HCT116 (cell line): ENCODE results near the gene PAK6. TPM values are rescaled to one million over a fixed set of nuclear protein-coding genes. Genes with fewer than 3 reads are reported as not detected.

ENCODE experiments used
- ATAC-seq: fragments of 200-7000 bp; cut with Tn5 transposase; 2 replicates; pipeline ENCODE4 v1.9.1; 2020; ENCODE audit warnings: mild to moderate bottlenecking, moderate library complexity
- BruUV-seq: library from RNA; stranded (reverse); fragments of 400-500 nt; replicated peaks from 2 replicates; lab custom pipeline; 2021; lab: Mats Ljungman, UMichigan
- CTCF ChIA-PET: fragments of 300-600 bp; sonication (Branson Sonifier 250); formaldehyde crosslinking; loops from one replicate; lab custom pipeline; 2021; ENCODE audit warnings: antibody characterized with exemption; lab: Charles Lee
- POLR2A ChIA-PET: fragments of 300-600, 350-600 bp; sonication (Branson Sonifier 250); formaldehyde crosslinking; loops from one replicate; lab custom pipeline; 2021; ENCODE audit warnings: antibody characterized with exemption; lab: Charles Lee
- RAD21 ChIA-PET, 2 experiments: fragments of 300-600 bp; sonication (Branson Sonifier 250); formaldehyde crosslinking; loops; one replicate each; lab custom pipeline; 2023; ENCODE audit warnings: low total read pairs in 2 of 2; ENCODE audit not compliant: uncharacterized antibody in 2 of 2, unreplicated experiment in 2 of 2, low non-redundant PET in 1 of 2; lab: Charles Lee
- DNase-seq: peaks from one replicate; pipeline ENCODE4 v3.0.0-alpha.2; 2010; ENCODE audit warnings: low read depth, low spot score
- H2AFZ ChIP-seq: fragments of 200-600 bp; shearing (Covaris generic), sonication (generic); 2 replicates; pipeline ENCODE4 v1.6.1; 2017; ENCODE audit warnings: low read depth, mixed run types, mixed read lengths, antibody characterized with exemption, low read length; ENCODE audit not compliant: poor library complexity, severe bottlenecking
- H3K27ac ChIP-seq: 2 replicates; pipeline ENCODE4 v1.5.1; 2012; ENCODE audit warnings: low read depth, low read length
- H3K27me3 ChIP-seq: fragments of 200-600 bp; sonication (generic); 2 replicates; pipeline ENCODE4 v1.6.1; 2016; ENCODE audit warnings: mixed run types, low read length, mixed read lengths; ENCODE audit not compliant: insufficient read depth
- H3K36me3 ChIP-seq, 2 experiments: fragments of 200-500 bp in 1 of 2; fragments of 200-600 bp in 1 of 2; sonication (Bioruptor generic) in 1 of 2; sonication (generic) in 1 of 2; 2 replicates each; pipeline versions ENCODE4 v1.5.1 to v1.6.1; 2014 to 2016; ENCODE audit warnings: low read length in 2 of 2, inconsistent platforms in 1 of 2, mixed read lengths in 1 of 2, mixed run types in 1 of 2; ENCODE audit not compliant: insufficient read depth in 2 of 2, control insufficient read depth in 1 of 2
- H3K4me1 ChIP-seq, 2 experiments: fragments of 200-600 bp in 1 of 2; sonication (generic) in 1 of 2; 2 replicates each; pipeline versions ENCODE4 v1.5.1 to v1.6.1; 2012 to 2017; ENCODE audit warnings: low read length in 2 of 2, inconsistent platforms in 1 of 2, mild to moderate bottlenecking in 1 of 2, mixed read lengths in 1 of 2, mixed run types in 1 of 2, moderate library complexity in 1 of 2; ENCODE audit not compliant: insufficient read depth in 2 of 2, control insufficient read depth in 1 of 2
- H3K4me2 ChIP-seq: fragments of 200-600 bp; sonication (generic); 2 replicates; pipeline ENCODE4 v1.6.1; 2017; ENCODE audit warnings: mixed run types, low read length, mixed read lengths
- H3K4me3 ChIP-seq, 2 experiments: fragments of 200-600 bp in 1 of 2; sonication (generic) in 1 of 2; replicated peaks in 1 of 2; 2 replicates each; pipeline ENCODE4 v1.5.1; 2011 to 2016; ENCODE audit warnings: low read length in 2 of 2, control low read depth in 1 of 2, low read depth in 1 of 2, mild to moderate bottlenecking in 1 of 2, mixed read lengths in 1 of 2, mixed run types in 1 of 2
- H3K79me2 ChIP-seq: fragments of 200-600 bp; sonication (generic); 2 replicates; pipeline ENCODE4 v1.6.1; 2017; ENCODE audit warnings: mild to moderate bottlenecking, mixed run types, low read length, moderate library complexity, mixed read lengths; ENCODE audit not compliant: insufficient read depth
- H3K9ac ChIP-seq: fragments of 200-600 bp; sonication (generic); 2 replicates; pipeline ENCODE4 v1.6.1; 2016; ENCODE audit warnings: low read length, mixed read lengths
- H3K9me2 ChIP-seq: fragments of 200-600 bp; sonication (generic), shearing (Covaris generic); 2 replicates; pipeline ENCODE4 v1.6.1; 2017; ENCODE audit warnings: mixed run types, mild to moderate bottlenecking, moderate library complexity; ENCODE audit not compliant: insufficient read depth
- H3K9me3 ChIP-seq, 2 experiments: fragments of 200-500 bp in 1 of 2; fragments of 200-600 bp in 1 of 2; sonication (Bioruptor generic) in 1 of 2; sonication (generic) in 1 of 2; 2 replicates each; pipeline ENCODE4 v1.6.1; 2014 to 2017; ENCODE audit warnings: low read length in 2 of 2, mixed read lengths in 2 of 2, inconsistent platforms in 1 of 2, low read depth in 1 of 2, mild to moderate bottlenecking in 1 of 2, mixed run types in 1 of 2, moderate library complexity in 1 of 2; ENCODE audit not compliant: control insufficient read depth in 1 of 2, insufficient read depth in 1 of 2
- H4K20me1 ChIP-seq: fragments of 200-600 bp; sonication (generic), shearing (Covaris generic); 2 replicates; pipeline ENCODE4 v1.6.1; 2017; ENCODE audit warnings: mixed run types, mild to moderate bottlenecking, moderate library complexity; ENCODE audit not compliant: insufficient read depth
- CEBPB ChIP-seq: IDR thresholded peaks from 2 replicates; pipeline ENCODE4 v1.6.1; 2012; ENCODE audit warnings: low read depth
- RAD21 ChIP-seq: IDR thresholded peaks from 2 replicates; pipeline ENCODE4 v1.6.1; 2012; ENCODE audit warnings: low read depth, mild to moderate bottlenecking
- TCF7L2 ChIP-seq: IDR thresholded peaks from 2 replicates; pipeline ENCODE4 v1.7.0; 2011; ENCODE audit warnings: borderline replicate concordance, inconsistent platforms; ENCODE audit not compliant: insufficient read depth, insufficient read length; ENCODE audit errors: extremely low read depth
- YY1 ChIP-seq: IDR thresholded peaks from 2 replicates; pipeline ENCODE4 v1.6.1; 2011; ENCODE audit warnings: low read length, low read depth, moderate library complexity, mild to moderate bottlenecking; ENCODE audit not compliant: insufficient replicate concordance; ENCODE audit errors: extremely low read depth
- intact Hi-C: fragments of 100-400 bp; cut with micrococcal nuclease; formaldehyde crosslinking; loops from 2 replicates; pipeline ENCODE4 v1.10.0; 2022
- total RNA-seq: library from RNA; stranded (reverse); gene quantifications from one replicate; pipeline ENCODE4 v1.2.1, GENCODE V29; 2021; ENCODE audit not compliant: unreplicated experiment
- TF ChIP-seq, protein P1 (sequence below), 3 experiments: fragments of 200-600 bp in 1 of 3; sonication (generic) in 1 of 3; IDR thresholded peaks in 2 of 3; conservative IDR thresholded peaks in 1 of 3; 2 replicates each; pipeline ENCODE4 v1.5.1; 2012 to 2017; ENCODE audit warnings: low read depth in 2 of 3, low read length in 2 of 3, antibody characterized with exemption in 1 of 3, borderline replicate concordance in 1 of 3, control low read depth in 1 of 3, mild to moderate bottlenecking in 1 of 3, mixed read lengths in 1 of 3, mixed run types in 1 of 3, moderate library complexity in 1 of 3; ENCODE audit not compliant: insufficient read depth in 1 of 3

Gene PAK6
- total RNA-seq, 1 experiment from 2014 or later = 19.9 TPM

DNA sequence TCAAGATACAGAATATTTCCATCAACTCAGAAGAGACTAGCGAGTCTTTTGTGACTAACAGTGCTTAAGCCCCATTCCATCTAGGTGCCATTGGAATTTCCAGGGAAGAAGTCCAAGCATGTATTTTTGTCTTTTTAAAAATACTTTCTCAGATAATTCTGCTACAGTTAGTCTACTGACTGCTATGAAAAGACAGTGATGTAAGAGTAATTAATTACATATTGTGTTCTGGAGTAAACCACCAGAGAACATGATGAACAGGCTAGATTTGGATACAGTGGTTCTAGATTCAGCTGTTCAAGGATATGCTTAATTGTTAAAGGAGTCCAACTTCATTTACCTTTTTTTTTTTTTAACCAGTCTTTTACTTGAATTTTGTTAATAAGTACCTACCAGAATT lies 34.8 kb upstream of the PAK6 start:
- no peak for TF ChIP-seq YY1
- no peak overlapping the region for H2AFZ ChIP-seq
- H3K9ac ChIP-seq = no peak overlapping the region
- H3K27me3 ChIP-seq = no peaks in the 10 kb centered on the region
- H3K4me1 ChIP-seq = no peaks in the 10 kb centered on the region
- H3K4me3 ChIP-seq = no peak overlapping the region
- H3K27ac ChIP-seq = no peak overlapping the region
- RAD21 ChIA-PET = no interaction called here
- CTCF ChIA-PET = no interaction called here
- DNase-seq = no peak
- no peak for ATAC-seq
- no peaks in the 10 kb centered on the region; the same call in 1 of the 2 replicates for H3K79me2 ChIP-seq
- H3K9me2 ChIP-seq = no peaks in the 10 kb centered on the region
- H4K20me1 ChIP-seq = no peaks in the 10 kb centered on the region
- POLR2A ChIA-PET = no interaction called here
- intact Hi-C loops = no loop called here
- H3K4me2 ChIP-seq = no peak overlapping the region
- no peaks in the 10 kb centered on the region for H3K9me3 ChIP-seq
- no TSS peak for BruUV-seq
- H3K36me3 ChIP-seq = peaks cover 57 to 62% of the 10 kb centered on the region in 2 experiments

DNA sequence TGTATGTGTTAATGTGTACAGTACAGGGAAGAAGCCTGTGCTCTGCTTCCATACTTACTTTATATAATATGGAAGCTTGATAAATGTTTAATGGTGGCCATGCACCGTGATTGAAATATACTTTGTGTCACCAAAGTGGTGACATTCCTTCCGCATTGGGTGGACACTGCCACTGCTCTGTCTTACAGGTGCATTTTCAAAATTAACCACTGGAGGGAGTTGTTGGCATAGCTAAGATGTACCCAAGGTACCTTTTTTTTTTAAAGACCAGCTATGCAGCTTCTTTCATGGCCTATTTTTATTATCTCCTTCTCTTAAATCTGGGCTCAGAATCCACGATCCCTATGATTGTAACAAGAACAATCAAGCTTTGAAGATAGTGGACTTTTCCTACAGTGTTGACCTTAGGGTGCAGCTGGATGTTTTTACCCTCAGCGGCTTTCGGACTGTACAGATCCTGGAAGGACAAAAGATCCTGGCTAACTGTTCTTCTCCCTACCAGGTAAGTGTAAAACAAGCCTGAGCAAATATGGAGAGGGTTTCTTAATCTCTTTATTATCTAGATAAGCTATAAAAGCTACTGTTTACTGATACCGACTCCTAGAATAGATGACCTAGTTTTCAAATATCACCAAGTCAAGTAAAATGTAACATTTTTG lies 21.6 kb upstream of the PAK6 start:
- H2AFZ ChIP-seq = no peak overlapping the region
- H3K4me1 ChIP-seq = 0 out of 4 replicates have a peak, but pooled peaks cover 0 to 3% of the 10 kb centered on the region in 2 experiments
- no peak overlapping the region for H3K4me2 ChIP-seq
- H3K9me2 ChIP-seq = no peaks in the 10 kb centered on the region
- H3K36me3 ChIP-seq = peaks cover 52 to 58% of the 10 kb centered on the region in 2 experiments
- H3K79me2 ChIP-seq = no peaks in the 10 kb centered on the region; the same call in 1 of the 2 replicates
- intact Hi-C loops = loop anchor here (1.0 to 10.0 kb wide), 5 partner anchors 57 to 1512 kb away; no protein-coding TSS in a partner anchor
- DNase-seq = peak; percentile 68
- no TSS peak for BruUV-seq
- RAD21 ChIA-PET = interaction anchor here (0.5 to 1.9 kb wide), 8 partner anchors 10 to 208 kb away, joined by 3 to 19 read pairs (median 5); no protein-coding TSS in a partner anchor
- peak; percentile 99 for ATAC-seq
- peak; percentile 91 for TF ChIP-seq RAD21
- TF ChIP-seq, protein P1, sequence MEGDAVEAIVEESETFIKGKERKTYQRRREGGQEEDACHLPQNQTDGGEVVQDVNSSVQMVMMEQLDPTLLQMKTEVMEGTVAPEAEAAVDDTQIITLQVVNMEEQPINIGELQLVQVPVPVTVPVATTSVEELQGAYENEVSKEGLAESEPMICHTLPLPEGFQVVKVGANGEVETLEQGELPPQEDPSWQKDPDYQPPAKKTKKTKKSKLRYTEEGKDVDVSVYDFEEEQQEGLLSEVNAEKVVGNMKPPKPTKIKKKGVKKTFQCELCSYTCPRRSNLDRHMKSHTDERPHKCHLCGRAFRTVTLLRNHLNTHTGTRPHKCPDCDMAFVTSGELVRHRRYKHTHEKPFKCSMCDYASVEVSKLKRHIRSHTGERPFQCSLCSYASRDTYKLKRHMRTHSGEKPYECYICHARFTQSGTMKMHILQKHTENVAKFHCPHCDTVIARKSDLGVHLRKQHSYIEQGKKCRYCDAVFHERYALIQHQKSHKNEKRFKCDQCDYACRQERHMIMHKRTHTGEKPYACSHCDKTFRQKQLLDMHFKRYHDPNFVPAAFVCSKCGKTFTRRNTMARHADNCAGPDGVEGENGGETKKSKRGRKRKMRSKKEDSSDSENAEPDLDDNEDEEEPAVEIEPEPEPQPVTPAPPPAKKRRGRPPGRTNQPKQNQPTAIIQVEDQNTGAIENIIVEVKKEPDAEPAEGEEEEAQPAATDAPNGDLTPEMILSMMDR (IDR thresholded peaks at IDR 0.05 in 2 of 3, conservative IDR thresholded peaks at IDR 0.05 in 1 of 3; ENCODE audit: borderline replicate concordance in 1 of 3, insufficient read depth in 1 of 3, low read depth in 2 of 3, low read length in 2 of 3) = peak; percentile 65 to 99 (median 86)
- no peak for TF ChIP-seq TCF7L2
- TF ChIP-seq CEBPB = 0 out of 2 replicates have a peak, but pooled peaks have one; percentile 6
- TF ChIP-seq, all 23 proteins: peak for 3
- ChIA-PET POLR2A (interaction anchor here (1.0 kb wide), 1 partner anchor 57 kb away, joined by 4 read pairs; no protein-coding TSS in a partner anchor), CTCF (interaction anchor here (0.6 to 5.2 kb wide), 24 partner anchors 9 to 429 kb away, joined by 3 to 194 read pairs (median 4); partner anchors contain the start of genes CCDC9B, PAK6 and PLCB2)
- no peaks in the 10 kb centered on the region for H3K27me3 ChIP-seq
- H3K9me3 ChIP-seq = no peaks in the 10 kb centered on the region
- H4K20me1 ChIP-seq = 0 out of 2 replicates have a peak, but pooled peaks cover 3% of the 10 kb centered on the region
- H3K4me3 ChIP-seq = no peak overlapping the region
- peak overlapping the region; percentile 32; the same call in 1 of the 2 replicates for H3K27ac ChIP-seq
- H3K9ac ChIP-seq = no peak overlapping the region
